HL-60/S4 treated with retinoic acid at 250 ng/mL for 4 days and 3 days (cell line): ENCODE measurements around the gene MMAA.

Experiments
- in situ Hi-C: fragments of 300-500 bp; cut with MboI; formaldehyde crosslinking; loops from 2 replicates; pipeline ENCODE4 v1.7.0; 2022; ENCODE audit warnings: low sequenced_read_pairs

Gene MMAA

GRCh38 chr4:145703850-145704497 lies 84.8 kb downstream of the MMAA start:
- in situ Hi-C loops, result no loop called here

GRCh38 chr4:145709336-145709735 lies 90.2 kb downstream of the MMAA start:
- in situ Hi-C loops, result no loop called here
